HG03558 (cell line): ENCODE results near the gene CAMSAP2.

Experiments
- ATAC-seq: cut with Tn5 transposase; IDR thresholded peaks from one replicate; pipeline ENCODE4 v1.9.1; 2021; ENCODE audit warnings: moderate number of reproducible peaks; ENCODE audit not compliant: unreplicated experiment; ENCODE audit errors: extremely low read depth

The CAMSAP2 gene

GRCh38 chr1:200873671-200874397, 135.1 kb downstream of the CAMSAP2 start:
- ATAC-seq, result no peak

- ATAC-seq, result no peak
Observed at GRCh38 chr1:200874694-200875093, 136.0 kb downstream of the CAMSAP2 start.

- no peak for ATAC-seq
Observed at GRCh38 chr1:200875416-200875815, 136.7 kb downstream of the CAMSAP2 start.

GRCh38 chr1:200877010-200877409, 138.3 kb downstream of the CAMSAP2 start:
- no peak for ATAC-seq

- ATAC-seq, result no peak
Observed at GRCh38 chr1:200877839-200878551, 139.3 kb downstream of the CAMSAP2 start.

- ATAC-seq, result no peak
Observed at GRCh38 chr1:200880212-200880611, 141.5 kb downstream of the CAMSAP2 start.

GRCh38 chr1:200883118-200883517, 144.4 kb downstream of the CAMSAP2 start:
- no peak for ATAC-seq

GRCh38 chr1:200885623-200886402, 147.1 kb downstream of the CAMSAP2 start:
- ATAC-seq, result no peak

- ATAC-seq, result no peak
Observed at GRCh38 chr1:200886594-200886993, 147.9 kb downstream of the CAMSAP2 start.

GRCh38 chr1:200887036-200887435, 148.3 kb downstream of the CAMSAP2 start:
- no peak for ATAC-seq

- no peak for ATAC-seq
Observed at GRCh38 chr1:200887772-200888348, 149.2 kb downstream of the CAMSAP2 start.

- peak; percentile 93 for ATAC-seq
Observed at GRCh38 chr1:200888349-200888838, 149.7 kb downstream of the CAMSAP2 start.

GRCh38 chr1:200889571-200889970, 150.9 kb downstream of the CAMSAP2 start:
- ATAC-seq, result no peak

- no peak for ATAC-seq
Observed at GRCh38 chr1:200890027-200890426, 151.3 kb downstream of the CAMSAP2 start.

- ATAC-seq, result no peak
Observed at GRCh38 chr1:200890818-200891773, 152.4 kb downstream of the CAMSAP2 start.

- ATAC-seq, result no peak
Observed at GRCh38 chr1:200891774-200892157, 153.1 kb downstream of the CAMSAP2 start.

GRCh38 chr1:200892546-200892945, 153.9 kb downstream of the CAMSAP2 start:
- no peak for ATAC-seq

GRCh38 chr1:200892958-200893357, 154.3 kb downstream of the CAMSAP2 start:
- ATAC-seq, result no peak

- no peak for ATAC-seq
Observed at GRCh38 chr1:200893411-200893901, 154.8 kb downstream of the CAMSAP2 start.
